Measurements from ENCODE around the gene COG2. TPM values are rescaled to one million over a fixed set of nuclear protein-coding genes. Genes with fewer than 3 reads are reported as not detected.

The COG2 gene
- total RNA-seq, 6 experiments from 2014 or later: 9.0 to 18.7 (median 13.0) TPM

GRCh38 chr1:230710543-230710904 is 68.2 kb downstream of the COG2 start:
- no peaks in the 10 kb centered on the region for H3K9me3 ChIP-seq
- ATAC-seq (no peak), DNase-seq (peak in 2 of 3 donors; percentile 57 to 77)
- no peaks in the 10 kb centered on the region for H3K27me3 ChIP-seq
- intact Hi-C loops (cut with DNase I): loop anchor here in 1 of 2 donors (10.0 kb wide), 1 partner anchor 64 kb away; no protein-coding TSS in a partner anchor
- 0% methylated on average over 1 of the region's 8 CpGs for WGBS (ENCODE audit: insufficient coverage, low coverage, low lambda C conversion rate, missing lambda C conversion rate)
- TF ChIP-seq, protein P1, sequence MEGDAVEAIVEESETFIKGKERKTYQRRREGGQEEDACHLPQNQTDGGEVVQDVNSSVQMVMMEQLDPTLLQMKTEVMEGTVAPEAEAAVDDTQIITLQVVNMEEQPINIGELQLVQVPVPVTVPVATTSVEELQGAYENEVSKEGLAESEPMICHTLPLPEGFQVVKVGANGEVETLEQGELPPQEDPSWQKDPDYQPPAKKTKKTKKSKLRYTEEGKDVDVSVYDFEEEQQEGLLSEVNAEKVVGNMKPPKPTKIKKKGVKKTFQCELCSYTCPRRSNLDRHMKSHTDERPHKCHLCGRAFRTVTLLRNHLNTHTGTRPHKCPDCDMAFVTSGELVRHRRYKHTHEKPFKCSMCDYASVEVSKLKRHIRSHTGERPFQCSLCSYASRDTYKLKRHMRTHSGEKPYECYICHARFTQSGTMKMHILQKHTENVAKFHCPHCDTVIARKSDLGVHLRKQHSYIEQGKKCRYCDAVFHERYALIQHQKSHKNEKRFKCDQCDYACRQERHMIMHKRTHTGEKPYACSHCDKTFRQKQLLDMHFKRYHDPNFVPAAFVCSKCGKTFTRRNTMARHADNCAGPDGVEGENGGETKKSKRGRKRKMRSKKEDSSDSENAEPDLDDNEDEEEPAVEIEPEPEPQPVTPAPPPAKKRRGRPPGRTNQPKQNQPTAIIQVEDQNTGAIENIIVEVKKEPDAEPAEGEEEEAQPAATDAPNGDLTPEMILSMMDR (IDR thresholded peaks at IDR 0.05): no peak
- no peak for TF ChIP-seq POLR2A (IDR thresholded peaks at IDR 0.05)
- H3K36me3 ChIP-seq: peaks cover 0 to 64% (median 29%) of the 10 kb centered on the region in 4 donors
- H3K27ac ChIP-seq: peak overlapping the region in 1 of 3 donors; percentile 97
- H3K4me3 ChIP-seq: peak overlapping the region in 2 of 3 donors; percentile 81 to 82
- H3K4me1 ChIP-seq: peaks cover 0 to 29% (median 9%) of the 10 kb centered on the region in 4 donors

- no peaks in the 10 kb centered on the region for H3K9me3 ChIP-seq
- 14% methylated on average over 1 of the region's 3 CpGs for WGBS (ENCODE audit: insufficient coverage, low coverage, low lambda C conversion rate, missing lambda C conversion rate)
- H3K4me3 ChIP-seq: peak overlapping the region; percentile 63 to 82 (median 81)
- peaks cover 0 to 57% (median 25%) of the 10 kb centered on the region in 4 donors for H3K36me3 ChIP-seq
- H3K27ac ChIP-seq: peak overlapping the region in 2 of 3 donors; percentile 83 to 97
- ATAC-seq: no peak
- DNase-seq: no peak
- no peak for TF ChIP-seq POLR2A (IDR thresholded peaks at IDR 0.05)
- TF ChIP-seq, protein P1 (IDR thresholded peaks at IDR 0.05): no peak
- H3K27me3 ChIP-seq: no peaks in the 10 kb centered on the region
- intact Hi-C loops (cut with DNase I): loop anchor here in 1 of 2 donors (10.0 kb wide), 1 partner anchor 64 kb away; no protein-coding TSS in a partner anchor
- peaks cover 0 to 37% (median 9%) of the 10 kb centered on the region in 4 donors for H3K4me1 ChIP-seq
Observed at GRCh38 chr1:230711245-230711644, 69.0 kb downstream of the COG2 start.

DNA sequence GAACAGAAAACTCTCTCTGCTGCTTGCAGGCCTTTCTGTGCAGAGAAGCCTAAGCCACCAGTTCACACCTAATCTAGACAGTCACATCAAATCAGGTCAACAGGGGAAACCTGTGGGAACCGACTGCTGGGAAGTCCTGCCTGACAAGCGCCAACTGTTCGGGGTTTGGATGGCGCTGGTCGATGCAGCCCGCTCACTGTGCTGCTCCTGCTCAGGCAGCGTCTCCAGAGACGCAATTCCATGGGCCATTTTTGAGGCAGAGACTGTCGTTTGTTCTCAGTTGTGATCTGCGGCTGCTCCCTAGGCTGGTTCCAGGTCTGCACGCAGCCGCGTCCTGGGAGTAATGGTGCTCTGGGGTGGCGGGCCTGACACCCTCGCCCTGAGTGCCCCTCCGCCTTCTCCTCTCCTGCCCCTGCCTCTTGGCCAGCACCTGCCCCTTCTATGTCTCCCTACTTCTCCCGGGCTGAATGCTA is 70.2 kb downstream of the COG2 start:
- DNase-seq: no peak
- H3K36me3 ChIP-seq: peaks cover 0 to 44% (median 17%) of the 10 kb centered on the region in 4 donors
- no peak for ATAC-seq
- peaks cover 0 to 42% (median 7%) of the 10 kb centered on the region in 4 donors for H3K4me1 ChIP-seq
- intact Hi-C loops (cut with DNase I): loop anchor here in 1 of 2 donors (10.0 kb wide), 1 partner anchor 62 kb away; no protein-coding TSS in a partner anchor
- 46% methylated on average over 8 of the region's 17 CpGs for WGBS (ENCODE audit: insufficient coverage, low coverage, low lambda C conversion rate, missing lambda C conversion rate)
- no peaks in the 10 kb centered on the region for H3K9me3 ChIP-seq
- TF ChIP-seq POLR2A (IDR thresholded peaks at IDR 0.05): peak; percentile 18
- TF ChIP-seq, protein P1 (IDR thresholded peaks at IDR 0.05): no peak
- no peaks in the 10 kb centered on the region for H3K27me3 ChIP-seq
- H3K4me3 ChIP-seq: peak overlapping the region; percentile 63 to 82 (median 81)
- H3K27ac ChIP-seq: peak overlapping the region; percentile 16 to 97 (median 83)

- 52% methylated on average over 6 of the region's 7 CpGs for WGBS (ENCODE audit: insufficient coverage, low coverage, low lambda C conversion rate, missing lambda C conversion rate)
- H3K27me3 ChIP-seq: no peaks in the 10 kb centered on the region
- intact Hi-C loops (cut with DNase I): loop anchor here in 1 of 2 donors (10.0 kb wide), 1 partner anchor 62 kb away; no protein-coding TSS in a partner anchor
- no peaks in the 10 kb centered on the region for H3K9me3 ChIP-seq
- peaks cover 0 to 42% (median 6%) of the 10 kb centered on the region in 4 donors for H3K4me1 ChIP-seq
- DNase-seq: no peak
- peaks cover 0 to 38% (median 14%) of the 10 kb centered on the region in 4 donors for H3K36me3 ChIP-seq
- H3K4me3 ChIP-seq: peak overlapping the region; percentile 63 to 82 (median 81)
- H3K27ac ChIP-seq: peak overlapping the region; percentile 75 to 97 (median 83)
- no peak for ATAC-seq
- no peak for TF ChIP-seq POLR2A (IDR thresholded peaks at IDR 0.05)
- TF ChIP-seq, protein P1 (IDR thresholded peaks at IDR 0.05): no peak
Observed at GRCh38 chr1:230713138-230713537, 70.9 kb downstream of the COG2 start.

Measured in right lobe of liver (tissue), 6 donors.